Fibroblast of lung (primary cell): ENCODE results near the gene KCNK10. TPM values are rescaled to one million over a fixed set of nuclear protein-coding genes. Genes with fewer than 3 reads are reported as not detected.

Experiments
- DNase-seq, 2 donors: peaks; one replicate each; pipeline versions ENCODE4 v3.0.0 to v3.0.0-alpha.2; 2010; ENCODE audit warnings: low read depth in 2 of 2
- H2AFZ ChIP-seq: 2 replicates; pipeline ENCODE4 v1.5.1; 2012; ENCODE audit warnings: low read length, control low read depth, inconsistent platforms
- H3K27ac ChIP-seq: 2 replicates; pipeline ENCODE4 v1.5.1; 2011; ENCODE audit warnings: low read length, control low read depth; ENCODE audit not compliant: insufficient read depth
- H3K27me3 ChIP-seq: 2 replicates; pipeline ENCODE4 v1.5.1; 2011; ENCODE audit warnings: mild to moderate bottlenecking, low read length; ENCODE audit not compliant: control insufficient read depth, insufficient read depth
- H3K36me3 ChIP-seq: 2 replicates; pipeline ENCODE4 v1.5.1; 2011; ENCODE audit warnings: low read length; ENCODE audit not compliant: control insufficient read depth, insufficient read depth
- H3K4me1 ChIP-seq: 2 replicates; pipeline ENCODE4 v1.5.1; 2011; ENCODE audit warnings: low read length; ENCODE audit not compliant: control insufficient read depth, insufficient read depth; ENCODE audit errors: extremely low read depth
- H3K4me2 ChIP-seq: 2 replicates; pipeline ENCODE4 v1.5.1; 2011; ENCODE audit warnings: low read length, control low read depth; ENCODE audit not compliant: insufficient read depth; ENCODE audit errors: extremely low read depth
- H3K4me3 ChIP-seq, 4 experiments: fragments of 200-600 bp in 1 of 4; sonication (generic) in 1 of 4; replicated peaks in 1 of 4; 2 replicates each; pipeline ENCODE4 v1.5.1; 2011 to 2016; ENCODE audit warnings: low read length in 4 of 4, low read depth in 3 of 4, mild to moderate bottlenecking in 3 of 4, control low read depth in 2 of 4, inconsistent platforms in 1 of 4, mixed read lengths in 1 of 4; ENCODE audit not compliant: insufficient read depth in 1 of 4; ENCODE audit errors: control extremely low read depth in 1 of 4
- H3K79me2 ChIP-seq: 2 replicates; pipeline ENCODE4 v1.5.1; 2012; ENCODE audit warnings: mild to moderate bottlenecking, low read length, inconsistent platforms; ENCODE audit not compliant: control insufficient read depth, insufficient read depth
- H3K9ac ChIP-seq: 2 replicates; pipeline ENCODE4 v1.5.1; 2011; ENCODE audit warnings: mild to moderate bottlenecking, low read length, control low read depth; ENCODE audit not compliant: insufficient read depth
- H3K9me3 ChIP-seq: 2 replicates; pipeline ENCODE4 v1.5.1; 2012; ENCODE audit warnings: low read depth, low read length; ENCODE audit not compliant: control insufficient read depth, insufficient read depth
- H4K20me1 ChIP-seq: 2 replicates; pipeline ENCODE4 v1.5.1; 2011; ENCODE audit warnings: low read length; ENCODE audit not compliant: control insufficient read depth, insufficient read depth; ENCODE audit errors: extremely low read depth
- CTCF ChIP-seq, 2 donors: IDR thresholded peaks in 1 of 2; conservative IDR thresholded peaks in 1 of 2; 1 replicate in 1 of 2; 2 replicates in 1 of 2; pipeline ENCODE4 v1.5.1; 2011 to 2012; ENCODE audit warnings: low read length in 2 of 2, control low read depth in 1 of 2, inconsistent platforms in 1 of 2, low read depth in 1 of 2, mild to moderate bottlenecking in 1 of 2
- EZH2 ChIP-seq: IDR thresholded peaks from 2 replicates; pipeline ENCODE4 v1.5.1; 2012; ENCODE audit warnings: low read length, control low read depth, mild to moderate bottlenecking; ENCODE audit errors: missing control alignments
- polyA plus RNA-seq, 2 donors: library from polyadenylated mRNA; depleted of rRNA in 1 of 2; stranded (reverse) in 1 of 2; unstranded in 1 of 2; fragments of >200 nt; gene quantifications; 2 replicates each; pipeline ENCODE4 v1.2.1, GENCODE V29; 2011 to 2012; ENCODE audit warnings: missing spikeins in 1 of 2
- total RNA-seq: library from RNA; depleted of rRNA; stranded (reverse); fragments of >200 nt; gene quantifications from 2 replicates; pipeline ENCODE4 v1.2.1, GENCODE V29; 2014

KCNK10 gene
- total and polyA plus RNA-seq, 2 donors (not counting 1 experiment from before 2014, with no cell fraction given) = not detected

DNA sequence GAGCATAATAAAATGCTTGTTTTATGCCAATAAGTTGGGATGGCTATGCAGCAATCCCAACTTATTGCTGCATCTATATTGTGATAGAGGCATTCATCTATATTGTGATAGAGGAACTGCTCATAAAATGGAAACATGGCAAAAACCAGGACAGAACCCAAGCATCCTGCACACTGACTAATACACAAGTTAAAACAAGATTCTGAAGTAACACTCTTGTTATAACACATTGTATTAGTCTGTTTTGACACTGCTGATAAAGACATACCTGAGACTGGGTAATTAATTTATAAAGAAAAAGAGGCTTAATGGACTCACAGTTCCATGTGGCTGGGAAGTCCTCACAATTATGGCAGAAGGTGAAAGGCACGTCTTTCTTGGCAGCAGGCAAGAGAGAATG is 36.8 kb downstream of the KCNK10 start:
- H3K4me2 ChIP-seq = no peak overlapping the region
- H3K9me3 ChIP-seq = no peaks in the 10 kb centered on the region
- H2AFZ ChIP-seq = no peak overlapping the region
- H3K79me2 ChIP-seq = no peaks in the 10 kb centered on the region
- H3K4me1 ChIP-seq = no peaks in the 10 kb centered on the region
- H4K20me1 ChIP-seq = no peaks in the 10 kb centered on the region
- H3K27me3 ChIP-seq = no peaks in the 10 kb centered on the region
- no peak overlapping the region for H3K27ac ChIP-seq
- H3K36me3 ChIP-seq = no peaks in the 10 kb centered on the region
- H3K4me3 ChIP-seq = no peak overlapping the region
- TF ChIP-seq CTCF (conservative IDR thresholded peaks at IDR 0.05 in 1 of 2, IDR thresholded peaks at IDR 0.05 in 1 of 2; ENCODE audit: low read depth in 1 of 2, low read length in 2 of 2) (no peak), EZH2 (no peak)
- no peak for DNase-seq
- H3K9ac ChIP-seq = no peak overlapping the region

DNA sequence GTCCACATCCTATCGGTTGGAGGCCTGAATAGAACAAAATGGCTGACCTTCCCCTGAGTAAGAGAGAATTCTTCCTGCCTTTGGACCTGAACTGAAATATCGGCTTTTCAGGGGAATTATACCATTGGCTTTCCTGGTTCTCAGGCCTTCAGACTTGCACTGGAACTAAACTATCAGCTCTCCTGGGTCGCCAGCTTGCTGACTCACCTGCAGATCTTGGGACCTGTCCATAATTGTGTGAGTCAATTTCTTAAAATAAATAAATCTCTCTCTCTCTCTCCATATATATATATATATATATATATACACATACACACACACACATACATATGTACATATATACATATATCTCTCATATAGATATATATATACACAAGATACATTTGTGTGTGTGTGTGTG is 41.6 kb downstream of the KCNK10 start:
- TF ChIP-seq EZH2 = no peak
- TF ChIP-seq CTCF (conservative IDR thresholded peaks at IDR 0.05 in 1 of 2, IDR thresholded peaks at IDR 0.05 in 1 of 2; ENCODE audit: low read depth in 1 of 2, low read length in 2 of 2) = no peak
- no peaks in the 10 kb centered on the region for H3K36me3 ChIP-seq
- no peak for DNase-seq
- H4K20me1 ChIP-seq = no peaks in the 10 kb centered on the region
- H3K4me3 ChIP-seq = no peak overlapping the region
- no peak overlapping the region for H3K27ac ChIP-seq
- no peak overlapping the region for H3K9ac ChIP-seq
- H3K9me3 ChIP-seq = no peaks in the 10 kb centered on the region
- no peak overlapping the region for H2AFZ ChIP-seq
- H3K27me3 ChIP-seq = no peaks in the 10 kb centered on the region
- no peaks in the 10 kb centered on the region for H3K79me2 ChIP-seq
- H3K4me2 ChIP-seq = no peak overlapping the region
- no peaks in the 10 kb centered on the region for H3K4me1 ChIP-seq

DNA sequence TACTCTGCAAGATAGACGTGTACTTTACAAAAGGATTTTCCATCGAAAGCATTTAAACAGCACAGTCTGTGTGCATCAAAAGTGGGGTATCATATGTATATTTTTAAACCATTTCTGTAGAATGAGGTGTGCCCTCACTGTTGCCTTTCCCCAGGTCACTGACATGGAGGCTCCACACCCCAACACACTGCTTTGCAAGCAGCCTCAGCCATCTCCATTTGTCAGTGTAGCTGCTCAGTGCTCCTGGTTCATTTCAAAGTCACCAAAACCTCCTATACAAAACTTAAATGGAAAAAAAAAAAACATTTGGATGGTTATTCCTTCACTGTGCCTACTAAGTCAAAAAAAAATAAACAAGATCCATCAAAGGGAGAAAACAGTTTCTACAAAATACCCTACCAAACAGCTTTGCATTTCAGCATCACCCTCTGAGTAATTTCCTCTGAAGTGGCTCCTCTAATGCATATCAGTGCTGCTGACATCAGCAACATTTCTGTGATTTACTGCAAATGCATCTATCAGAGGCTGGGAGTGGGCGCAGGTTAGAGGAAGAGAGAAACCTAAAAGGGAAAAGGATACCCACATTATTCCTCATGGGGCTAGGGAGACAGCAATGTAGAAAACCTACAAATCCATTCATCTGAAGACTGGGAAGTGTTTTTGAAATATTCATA is 46.0 kb downstream of the KCNK10 start:
- Histone ChIP-seq H3K27me3 (no peaks in the 10 kb centered on the region), H3K27ac (no peak overlapping the region), H2AFZ (no peak overlapping the region), H4K20me1 (no peaks in the 10 kb centered on the region), H3K4me2 (no peak overlapping the region), H3K4me3 (no peak overlapping the region), H3K79me2 (no peaks in the 10 kb centered on the region), H3K9me3 (no peaks in the 10 kb centered on the region), H3K4me1 (no peaks in the 10 kb centered on the region), H3K36me3 (no peaks in the 10 kb centered on the region), H3K9ac (no peak overlapping the region)
- no peak for TF ChIP-seq EZH2
- TF ChIP-seq CTCF (conservative IDR thresholded peaks at IDR 0.05 in 1 of 2, IDR thresholded peaks at IDR 0.05 in 1 of 2; ENCODE audit: low read depth in 1 of 2, low read length in 2 of 2) = no peak
- no peak for DNase-seq
